Ectodermal cell (in vitro differentiated cells): ENCODE measurements around the gene POU2F1.

Experiments used
- H3K27ac ChIP-seq: 2 replicates; pipeline ENCODE4 v1.7.0; 2013; ENCODE audit warnings: mild to moderate bottlenecking, low read depth, low read length; ENCODE audit not compliant: insufficient read depth, poor library complexity, severe bottlenecking
- H3K27me3 ChIP-seq: 2 replicates; pipeline ENCODE4 v1.7.0; 2013; ENCODE audit warnings: mild to moderate bottlenecking, low read length; ENCODE audit not compliant: insufficient read depth, control insufficient read depth, poor library complexity, severe bottlenecking
- H3K36me3 ChIP-seq: one replicate; pipeline ENCODE4 v1.7.0; 2013; ENCODE audit warnings: low read length; ENCODE audit not compliant: control insufficient read depth, insufficient read depth
- H3K4me1 ChIP-seq: one replicate; pipeline ENCODE4 v1.7.0; 2013; ENCODE audit warnings: low read length; ENCODE audit not compliant: control insufficient read depth, insufficient read depth
- H3K4me3 ChIP-seq: 2 replicates; pipeline ENCODE4 v1.7.0; 2013; ENCODE audit warnings: low read depth, low read length, control low read depth; ENCODE audit not compliant: insufficient read depth
- H3K9me3 ChIP-seq: 2 replicates; pipeline ENCODE4 v1.7.0; 2013; ENCODE audit warnings: mild to moderate bottlenecking, low read length, moderate library complexity; ENCODE audit not compliant: control insufficient read depth
- WGBS, 2 experiments: methylation state at CpG; one replicate each; pipeline ENCODE4 v1.1.7; 2013; ENCODE audit warnings: missing lambda C conversion rate in 2 of 2; 5-methylcytosine and 5-hydroxymethylcytosine counted together

Gene POU2F1

DNA sequence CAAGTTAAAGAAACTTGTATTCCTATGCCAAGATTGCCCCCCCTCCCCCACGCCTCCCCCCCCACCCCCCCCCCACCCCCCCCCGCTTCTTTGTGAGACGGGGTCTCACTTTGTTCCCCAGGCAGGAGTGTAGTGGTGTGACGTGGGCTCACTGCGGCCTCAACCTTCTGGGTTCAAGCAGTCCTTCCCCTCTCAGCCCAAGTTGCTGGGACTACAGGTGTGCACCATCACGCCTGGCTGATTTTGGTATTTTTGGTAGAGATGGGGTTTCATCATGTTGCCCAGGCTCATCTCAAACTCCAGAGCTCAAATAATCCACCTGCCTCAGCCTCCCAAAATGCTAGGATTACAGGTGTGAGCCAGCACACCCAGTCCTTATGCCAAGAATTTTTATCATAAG is 136.6 kb downstream of the POU2F1 start:
- Histone ChIP-seq H3K9me3 (no peaks in the 10 kb centered on the region), H3K27me3 (no peaks in the 10 kb centered on the region), H3K4me1 (no peaks in the 10 kb centered on the region), H3K36me3 (no peaks in the 10 kb centered on the region), H3K27ac (no peak overlapping the region), H3K4me3 (no peak overlapping the region)
- WGBS, 2 experiments, result 80 to 100% methylated on average over 2 to 3 of the region's 6 CpGs

DNA sequence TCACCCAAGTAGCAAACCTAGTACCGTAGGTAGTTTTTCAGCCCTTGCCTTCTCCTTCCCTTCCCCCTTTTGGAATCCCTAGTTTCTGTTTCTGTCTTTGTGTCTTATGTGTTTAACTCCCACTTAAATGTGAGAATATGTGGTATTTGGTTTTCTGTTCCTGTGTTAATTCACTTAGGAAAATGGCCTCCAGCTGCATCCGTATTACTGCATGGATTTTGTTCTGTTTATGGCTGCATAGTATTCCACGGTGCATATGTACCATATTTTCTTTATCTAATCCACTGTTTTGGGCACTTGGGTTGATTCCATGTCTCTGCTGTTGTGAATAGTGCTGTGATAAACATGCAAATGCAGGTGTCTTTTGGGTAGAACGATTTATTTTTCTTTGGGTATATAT is 138.6 kb downstream of the POU2F1 start:
- Histone ChIP-seq H3K4me1 (no peaks in the 10 kb centered on the region), H3K9me3 (no peaks in the 10 kb centered on the region), H3K4me3 (no peak overlapping the region), H3K27me3 (no peaks in the 10 kb centered on the region), H3K27ac (no peak overlapping the region), H3K36me3 (no peaks in the 10 kb centered on the region)
- WGBS, 2 experiments, result 92 to 97% methylated on average over 4 of the region's 4 CpGs

DNA sequence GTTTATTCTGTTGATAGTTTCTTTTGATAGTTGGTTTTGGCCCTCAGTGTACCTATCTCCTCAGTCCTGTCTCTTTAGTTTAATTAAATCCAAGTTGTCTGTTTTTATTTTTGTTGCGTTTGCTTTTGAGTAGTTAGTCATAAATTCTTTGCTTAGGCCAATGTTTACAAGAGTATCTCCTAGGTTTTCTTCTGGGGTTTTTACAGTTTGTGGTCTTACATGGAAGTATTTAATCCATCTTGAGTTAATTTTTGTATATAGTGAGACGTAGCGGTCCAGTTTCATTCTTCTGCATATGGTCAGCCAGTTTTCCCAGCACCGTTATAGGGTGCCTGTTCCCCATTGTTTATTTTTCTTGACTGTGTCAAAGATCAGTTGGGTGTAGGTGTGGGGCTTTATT is 139.4 kb downstream of the POU2F1 start:
- H3K27ac ChIP-seq, result no peak overlapping the region
- H3K4me3 ChIP-seq, result no peak overlapping the region
- WGBS, 2 experiments, result 94 to 95% methylated on average over 4 of the region's 4 CpGs
- H3K27me3 ChIP-seq, result no peaks in the 10 kb centered on the region
- no peaks in the 10 kb centered on the region for H3K36me3 ChIP-seq
- no peaks in the 10 kb centered on the region for H3K4me1 ChIP-seq
- no peaks in the 10 kb centered on the region for H3K9me3 ChIP-seq

DNA sequence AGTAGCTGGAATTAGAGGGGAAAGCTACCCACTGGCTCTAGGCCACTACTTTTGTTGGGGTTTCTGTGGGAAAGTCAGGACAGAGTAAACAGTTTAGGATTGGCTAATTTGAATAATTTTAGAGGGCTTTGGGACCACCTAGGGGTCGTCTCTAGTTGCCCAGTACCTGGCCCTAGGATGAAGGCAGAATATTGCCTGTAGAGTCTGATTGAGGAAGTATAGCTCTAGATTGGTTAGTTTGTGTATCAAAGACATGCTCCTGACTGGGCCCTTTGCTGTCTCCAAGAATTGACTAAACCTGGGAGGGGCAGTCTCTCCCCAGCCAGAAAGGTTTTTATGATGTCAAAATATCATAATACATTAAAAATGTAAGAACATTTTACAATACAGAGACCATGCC is 142.0 kb downstream of the POU2F1 start:
- Histone ChIP-seq H3K27ac (no peak overlapping the region), H3K9me3 (no peaks in the 10 kb centered on the region), H3K4me1 (no peaks in the 10 kb centered on the region), H3K27me3 (no peaks in the 10 kb centered on the region), H3K36me3 (no peaks in the 10 kb centered on the region), H3K4me3 (no peak overlapping the region)
- WGBS, 2 experiments, result 77 to 88% methylated on average over 1 of the region's 1 CpG

DNA sequence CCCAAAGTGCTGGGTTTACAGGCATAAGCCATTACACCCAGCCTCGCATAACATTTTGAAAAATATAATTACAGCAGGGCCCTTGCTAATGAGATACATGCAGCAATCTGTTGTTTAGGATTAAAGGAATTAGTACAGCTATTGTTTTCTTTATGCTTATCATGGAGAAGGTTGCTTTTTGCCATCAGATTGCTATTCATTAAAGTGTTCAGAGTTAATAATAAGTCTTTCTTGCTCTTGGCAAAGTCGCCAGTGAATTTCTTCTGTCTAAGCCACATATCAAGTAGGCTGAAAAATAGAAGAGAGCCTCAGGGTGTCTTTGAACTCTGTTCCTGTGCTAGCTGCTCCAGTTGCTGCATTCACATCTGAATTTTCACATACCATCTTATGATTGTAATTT is 144.1 kb downstream of the POU2F1 start:
- H3K36me3 ChIP-seq, result no peaks in the 10 kb centered on the region
- no peaks in the 10 kb centered on the region for H3K27me3 ChIP-seq
- H3K27ac ChIP-seq, result no peak overlapping the region
- no peaks in the 10 kb centered on the region for H3K4me1 ChIP-seq
- 97 to 100% methylated on average over 2 of the region's 2 CpGs for WGBS, 2 experiments
- H3K9me3 ChIP-seq, result no peaks in the 10 kb centered on the region
- no peak overlapping the region for H3K4me3 ChIP-seq

DNA sequence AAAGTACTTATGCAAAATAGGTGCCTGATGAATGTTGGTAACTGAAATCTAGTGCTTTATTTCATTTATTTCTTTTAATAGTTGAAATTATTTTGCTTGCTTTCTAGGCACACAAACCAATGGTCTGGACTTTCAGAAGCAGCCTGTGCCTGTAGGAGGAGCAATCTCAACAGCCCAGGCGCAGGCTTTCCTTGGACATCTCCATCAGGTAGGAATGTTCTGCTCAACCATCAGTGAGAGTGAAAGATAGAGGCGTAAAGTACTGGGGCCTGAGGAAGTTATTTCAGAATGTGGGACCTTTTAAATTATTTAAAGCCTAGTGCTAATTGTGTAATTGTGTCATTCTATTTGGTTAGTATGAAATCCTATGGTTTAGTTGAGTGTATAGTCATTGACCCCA is 144.7 kb downstream of the POU2F1 start:
- no peaks in the 10 kb centered on the region for H3K4me1 ChIP-seq
- H3K9me3 ChIP-seq, result no peaks in the 10 kb centered on the region
- H3K36me3 ChIP-seq, result no peaks in the 10 kb centered on the region
- 97 to 100% methylated on average over 2 of the region's 2 CpGs for WGBS, 2 experiments
- H3K27me3 ChIP-seq, result no peaks in the 10 kb centered on the region
- H3K4me3 ChIP-seq, result no peak overlapping the region
- no peak overlapping the region for H3K27ac ChIP-seq

DNA sequence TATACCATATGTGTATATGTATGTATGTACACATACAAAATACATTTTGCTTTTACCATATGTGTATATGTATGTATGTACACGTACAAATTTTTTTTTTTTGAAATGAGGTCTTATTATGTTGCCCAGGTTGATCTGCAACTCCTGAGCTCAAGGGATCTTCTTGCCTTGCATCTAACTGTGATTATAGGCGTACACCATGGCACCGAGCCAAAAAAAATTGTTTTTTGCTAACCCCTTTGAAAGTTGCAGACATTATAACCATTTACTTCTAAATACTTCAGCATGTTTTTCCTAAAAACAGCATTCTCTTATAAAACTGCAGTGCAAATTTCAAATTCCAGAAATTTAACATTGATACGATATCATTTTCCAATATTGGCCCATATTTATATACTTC is 147.0 kb downstream of the POU2F1 start:
- no peak overlapping the region for H3K27ac ChIP-seq
- peaks cover 5% of the 10 kb centered on the region for H3K36me3 ChIP-seq
- H3K4me3 ChIP-seq, result no peak overlapping the region
- H3K27me3 ChIP-seq, result no peaks in the 10 kb centered on the region
- no peaks in the 10 kb centered on the region for H3K9me3 ChIP-seq
- WGBS, 2 experiments, result 96% methylated on average over 4 of the region's 4 CpGs
- H3K4me1 ChIP-seq, result no peaks in the 10 kb centered on the region

DNA sequence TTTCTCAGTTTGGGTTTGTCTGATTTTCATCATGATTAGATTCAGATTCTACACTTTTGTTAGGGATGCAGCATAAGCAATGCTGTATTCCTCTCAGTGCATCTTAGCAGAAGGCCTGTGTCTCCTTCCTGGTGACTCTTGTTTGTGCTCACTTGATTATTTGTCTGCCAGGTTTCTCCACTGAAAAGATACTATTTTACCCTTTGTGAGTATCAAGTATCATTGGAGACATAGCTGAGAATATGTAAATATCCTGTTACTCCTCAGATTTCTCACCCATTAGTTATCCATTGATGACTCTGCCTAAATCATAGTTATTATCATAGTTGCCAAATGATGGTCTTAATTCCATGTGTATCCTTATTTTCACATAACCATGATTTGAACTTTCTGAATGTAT is 148.5 kb downstream of the POU2F1 start:
- Histone ChIP-seq H3K4me1 (no peaks in the 10 kb centered on the region), H3K27ac (no peak overlapping the region), H3K27me3 (no peaks in the 10 kb centered on the region), H3K9me3 (no peaks in the 10 kb centered on the region), H3K36me3 (peaks cover 5% of the 10 kb centered on the region), H3K4me3 (no peak overlapping the region)

DNA sequence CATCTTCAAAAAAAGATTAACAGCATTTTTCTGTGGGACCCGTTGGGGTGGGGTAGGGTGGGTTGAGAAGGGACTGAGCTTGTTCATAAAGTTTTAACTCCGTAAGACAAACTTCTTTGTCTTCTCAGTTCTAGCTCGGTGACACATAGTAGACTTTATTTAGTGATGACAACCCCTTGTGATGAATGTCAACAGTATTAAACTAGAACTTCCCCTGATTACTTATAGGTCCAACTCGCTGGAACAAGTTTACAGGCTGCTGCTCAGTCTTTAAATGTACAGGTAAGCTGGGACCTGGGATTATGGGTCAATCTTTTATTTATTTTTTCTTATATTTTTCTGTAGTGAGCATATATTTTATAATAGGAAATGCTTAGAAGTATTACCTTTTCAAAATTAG is 149.2 kb downstream of the POU2F1 start:
- 96 to 100% methylated on average over 3 to 4 of the region's 4 CpGs for WGBS, 2 experiments
- Histone ChIP-seq H3K27ac (no peak overlapping the region), H3K36me3 (peaks cover 5% of the 10 kb centered on the region), H3K4me3 (no peak overlapping the region), H3K9me3 (no peaks in the 10 kb centered on the region), H3K4me1 (no peaks in the 10 kb centered on the region), H3K27me3 (no peaks in the 10 kb centered on the region)

DNA sequence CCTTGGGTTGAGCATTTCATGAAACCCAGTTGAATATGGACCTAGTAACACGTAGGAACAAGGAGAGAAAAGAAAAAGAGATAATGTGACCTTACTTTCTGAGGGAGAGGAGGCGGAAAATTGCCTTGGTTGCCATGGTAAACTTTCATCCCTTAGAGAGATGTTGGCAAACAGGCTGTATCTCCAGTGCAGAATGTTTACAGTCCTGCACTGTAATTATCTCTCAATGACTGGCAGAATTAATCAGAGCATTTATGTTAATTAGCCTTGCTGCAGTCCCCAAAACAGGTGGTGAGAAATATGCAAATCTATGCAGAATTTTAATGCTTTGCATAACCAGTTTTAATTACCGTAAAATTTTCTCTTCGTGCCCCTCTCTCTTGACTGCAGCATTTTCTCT is 150.3 kb downstream of the POU2F1 start:
- H3K36me3 ChIP-seq, result peaks cover 10% of the 10 kb centered on the region

DNA sequence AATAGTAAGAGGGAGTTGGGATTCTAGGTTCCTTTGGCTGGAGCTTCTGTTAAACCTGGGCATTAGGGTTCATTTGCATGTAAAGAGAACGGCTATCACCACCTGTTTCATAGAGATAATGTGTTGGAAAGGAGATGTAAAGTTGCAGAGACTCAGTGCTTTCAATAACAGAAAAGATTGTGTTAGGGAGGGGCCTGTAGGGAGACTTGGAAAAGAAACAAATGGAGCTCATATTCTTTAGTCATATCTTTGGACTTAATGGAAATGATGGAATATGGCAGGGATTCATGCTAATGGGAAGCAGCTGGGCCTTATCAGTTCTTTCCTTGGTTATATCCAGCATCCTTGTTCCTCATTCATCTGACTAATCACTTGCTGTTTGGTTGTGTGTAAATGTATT is 152.7 kb downstream of the POU2F1 start:
- Histone ChIP-seq H3K36me3 (peaks cover 22% of the 10 kb centered on the region), H3K27me3 (no peaks in the 10 kb centered on the region), H3K27ac (no peak overlapping the region), H3K4me3 (no peak overlapping the region), H3K4me1 (no peaks in the 10 kb centered on the region), H3K9me3 (no peaks in the 10 kb centered on the region)
- 77 to 88% methylated on average over 1 of the region's 1 CpG for WGBS, 2 experiments

More for the DNA sequence above, 150.3 kb downstream of the POU2F1 start:
- Histone ChIP-seq H3K4me3 (no peak overlapping the region), H3K27ac (no peak overlapping the region), H3K4me1 (no peaks in the 10 kb centered on the region), H3K27me3 (no peaks in the 10 kb centered on the region), H3K9me3 (no peaks in the 10 kb centered on the region)
- WGBS, 2 experiments, result 88 to 95% methylated on average over 4 of the region's 4 CpGs
